Body of pancreas (tissue), 4 donors: ENCODE results near the gene LASP1NB.

Experiments used
- CTCF ChIP-seq, 7 experiments: fragments of 450-650 bp in 4 of 7; fragments of 200-600 bp in 3 of 7; sonication (generic) in 3 of 7; IDR thresholded peaks; one replicate each; pipeline ENCODE4 v1.5.1; 2016 to 2019; ENCODE audit warnings: antibody characterized with exemption in 7 of 7
- POLR2A ChIP-seq, 3 donors: fragments of 450-650 bp; IDR thresholded peaks; one replicate each; pipeline ENCODE4 v1.6.1; 2016; ENCODE audit warnings: antibody characterized with exemption in 3 of 3, mild to moderate bottlenecking in 2 of 3

- TF ChIP-seq CTCF (IDR thresholded peaks at IDR 0.05) (no peak), POLR2A (IDR thresholded peaks at IDR 0.05) (no peak)
These were observed 13.1 kb upstream of the LASP1NB start for GRCh38 chr17:38912221-38912813.
